ENCODE results near the gene NUMA1. TPM values are rescaled to one million over a fixed set of nuclear protein-coding genes. Genes with fewer than 3 reads are reported as not detected.

The NUMA1 gene
- total RNA-seq, 1 donor from 2014 or later: 116 TPM

GRCh38 chr11:71998649-71999310 lies 81.6 kb downstream of the NUMA1 start, which contains the start of gene IL18BP:
Gene IL18BP (plus strand): TSS chr11:71998909. CDS start chr11:71999985, 1,076 bp downstream.
- H3K4me3 ChIP-seq (ENCODE audit: low read depth, low read length): no peak within 1 kb of the TSS
- TF ChIP-seq CTCF (conservative IDR thresholded peaks at IDR 0.05; ENCODE audit: low read depth, low read length): no peak
- no peak for DNase-seq (ENCODE audit: low read depth)

GRCh38 chr11:71998061-71998460 lies 82.3 kb downstream of the NUMA1 start:
- no peak for DNase-seq (ENCODE audit: low read depth)
- TF ChIP-seq CTCF (conservative IDR thresholded peaks at IDR 0.05; ENCODE audit: low read depth, low read length): no peak
- no peak overlapping the region for H3K4me3 ChIP-seq (ENCODE audit: low read depth, low read length)

- no peak for DNase-seq (ENCODE audit: low read depth)
- no peak for TF ChIP-seq CTCF (conservative IDR thresholded peaks at IDR 0.05; ENCODE audit: low read depth, low read length)
- H3K4me3 ChIP-seq (ENCODE audit: low read depth, low read length): no peak overlapping the region
Observed at GRCh38 chr11:71997594-71997993, 82.7 kb downstream of the NUMA1 start.

GRCh38 chr11:71996946-71997345 lies 83.4 kb downstream of the NUMA1 start:
- H3K4me3 ChIP-seq (ENCODE audit: low read depth, low read length): no peak overlapping the region
- no peak for TF ChIP-seq CTCF (conservative IDR thresholded peaks at IDR 0.05; ENCODE audit: low read depth, low read length)
- DNase-seq (ENCODE audit: low read depth): no peak

- no peak overlapping the region for H3K4me3 ChIP-seq (ENCODE audit: low read depth, low read length)
- TF ChIP-seq CTCF (conservative IDR thresholded peaks at IDR 0.05; ENCODE audit: low read depth, low read length): no peak
- DNase-seq (ENCODE audit: low read depth): no peak
Observed at GRCh38 chr11:71996517-71996916, 83.8 kb downstream of the NUMA1 start.

- no peak overlapping the region for H3K4me3 ChIP-seq (ENCODE audit: low read depth, low read length)
- DNase-seq (ENCODE audit: low read depth): no peak
- TF ChIP-seq CTCF (conservative IDR thresholded peaks at IDR 0.05; ENCODE audit: low read depth, low read length): no peak
Observed at GRCh38 chr11:71995726-71996291, 84.5 kb downstream of the NUMA1 start.

- DNase-seq (ENCODE audit: low read depth): no peak
- TF ChIP-seq CTCF (conservative IDR thresholded peaks at IDR 0.05; ENCODE audit: low read depth, low read length): no peak
- H3K4me3 ChIP-seq (ENCODE audit: low read depth, low read length): no peak overlapping the region
Observed at GRCh38 chr11:71994786-71995185, 85.6 kb downstream of the NUMA1 start.

Data from epithelial cell of proximal tubule (primary cell).